RCC 7860 (cell line): ENCODE data around the gene PDXK.
A peak's percentile ranks its signal among the peaks of the same experiment; 100 is the strongest.
"Not testable (repeated sequence)": the region's sequence is repeated elsewhere in the genome, so short reads cannot be mapped to it uniquely, and the experiment has no call there.

Experiments used
- DNase-seq: peaks from one replicate; pipeline ENCODE4 v3.0.0-alpha.2; 2015; ENCODE audit warnings: low spot score
- FAIRE-seq: peaks from 2 replicates; lab custom pipeline; 2012; peaks lifted over from hg19 to GRCh38; lab: Jason Lieb, UNC

PDXK gene

DNA sequence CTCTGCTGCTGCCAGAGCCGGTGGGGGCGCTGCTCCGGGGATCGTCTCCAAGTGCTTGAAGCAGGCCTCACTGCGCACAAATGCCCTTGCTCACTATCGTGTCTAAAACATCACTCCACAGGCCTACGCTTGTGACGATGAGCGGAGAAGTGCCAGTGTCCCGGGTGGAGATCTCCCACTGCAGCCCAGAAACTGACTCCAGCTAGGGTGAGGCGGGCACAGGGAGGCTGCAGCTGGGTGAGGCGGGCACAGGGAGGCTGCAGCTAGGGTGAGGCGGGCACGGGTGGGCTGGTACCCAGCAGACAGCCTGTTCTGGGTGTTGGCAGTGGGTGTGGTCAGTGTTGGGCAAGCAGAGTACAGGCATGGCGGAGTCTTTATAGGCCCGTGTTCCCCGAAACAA, 22.7 kb upstream of the PDXK start:
- no peak for FAIRE-seq
- DNase-seq: no peak

DNA sequence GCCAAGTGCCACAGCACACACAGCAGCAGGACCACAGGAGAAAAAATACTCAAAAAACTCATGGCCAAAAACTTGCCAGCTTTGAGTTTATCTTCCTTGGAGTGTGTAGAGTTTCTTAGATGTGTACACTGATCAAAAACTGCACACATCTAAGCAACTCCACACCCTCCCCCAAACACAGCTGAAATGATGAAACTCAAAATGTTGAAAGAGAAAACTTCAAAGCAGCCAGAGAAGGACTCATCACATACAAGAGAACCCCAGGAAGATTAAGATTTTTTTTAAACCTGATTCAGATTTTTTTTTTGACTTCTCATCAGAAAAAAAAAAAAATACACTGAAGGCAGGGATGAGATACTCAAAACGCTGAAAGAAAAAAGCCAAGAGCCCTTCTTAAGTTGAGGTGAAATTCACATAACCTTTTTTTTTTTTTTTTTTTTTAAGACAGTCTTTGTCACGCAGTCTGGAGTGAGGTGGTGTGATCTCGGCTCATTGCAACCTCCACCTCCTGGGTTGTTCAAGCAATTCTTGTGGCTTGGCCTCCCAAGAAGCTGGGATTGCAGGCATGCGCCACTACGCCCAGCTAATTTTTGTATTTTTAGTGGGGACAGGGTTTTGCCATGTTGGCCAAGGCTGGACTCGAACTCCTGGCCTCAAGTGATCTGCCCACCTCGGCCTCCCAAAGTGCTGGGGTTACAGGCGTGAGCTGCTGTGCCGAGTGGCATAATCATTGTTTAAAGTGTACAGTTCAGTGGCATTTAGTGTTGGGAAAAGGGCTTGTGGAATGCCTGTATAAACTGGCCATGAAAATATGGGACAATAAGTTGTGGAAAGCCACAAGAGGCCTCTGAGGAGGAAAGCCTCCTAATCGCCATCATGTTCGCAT, 20.9 kb upstream of the PDXK start:
- FAIRE-seq (no peak), DNase-seq (no peak)

DNA sequence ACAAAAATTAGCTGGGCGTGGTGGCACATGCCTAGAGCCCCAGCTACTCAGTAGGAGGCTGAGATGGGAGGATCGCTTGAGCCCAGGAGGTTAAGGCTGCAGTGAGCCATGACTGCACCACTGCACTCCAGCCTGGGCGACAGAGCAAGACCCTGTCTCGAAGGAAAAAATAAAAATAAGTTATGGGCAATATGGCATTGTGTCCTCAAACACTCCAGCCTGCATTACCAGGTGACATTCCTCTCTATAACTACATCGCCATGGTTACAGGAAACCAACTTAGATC, 19.5 kb upstream of the PDXK start:
- not testable (repeated sequence) for FAIRE-seq, DNase-seq

DNA sequence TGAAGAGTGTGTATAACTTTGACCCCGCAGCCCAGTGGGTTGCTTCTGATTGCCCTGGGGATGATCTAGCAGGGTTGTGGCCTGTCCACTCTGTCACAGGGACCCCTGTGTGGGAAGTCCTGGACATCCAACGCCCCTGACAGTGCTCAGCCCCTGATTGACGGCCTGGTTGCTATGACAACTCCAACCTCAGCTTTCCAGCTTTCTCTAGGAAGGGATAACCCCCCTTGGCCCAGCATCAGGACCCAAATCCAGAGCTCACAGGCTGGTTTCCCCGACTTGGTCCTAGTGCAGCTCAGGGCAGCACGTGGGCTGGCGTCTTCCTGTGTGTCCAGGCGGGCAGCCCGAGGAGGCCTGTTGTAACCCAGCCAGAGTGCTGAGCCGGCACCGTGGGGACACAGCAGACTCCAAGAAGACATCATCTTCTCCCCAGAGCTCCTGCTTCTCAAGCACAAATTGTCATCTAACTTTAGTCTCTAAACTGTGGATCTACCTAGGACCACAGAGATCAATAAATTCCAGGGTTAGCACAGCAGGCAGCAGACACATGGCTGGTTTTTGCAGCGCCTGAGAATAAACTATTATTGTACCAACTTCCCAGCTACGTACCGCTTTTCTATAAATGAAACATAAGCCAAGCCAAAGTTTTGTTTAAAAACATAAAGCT, 18.9 kb upstream of the PDXK start:
- FAIRE-seq: no peak
- no peak for DNase-seq

DNA sequence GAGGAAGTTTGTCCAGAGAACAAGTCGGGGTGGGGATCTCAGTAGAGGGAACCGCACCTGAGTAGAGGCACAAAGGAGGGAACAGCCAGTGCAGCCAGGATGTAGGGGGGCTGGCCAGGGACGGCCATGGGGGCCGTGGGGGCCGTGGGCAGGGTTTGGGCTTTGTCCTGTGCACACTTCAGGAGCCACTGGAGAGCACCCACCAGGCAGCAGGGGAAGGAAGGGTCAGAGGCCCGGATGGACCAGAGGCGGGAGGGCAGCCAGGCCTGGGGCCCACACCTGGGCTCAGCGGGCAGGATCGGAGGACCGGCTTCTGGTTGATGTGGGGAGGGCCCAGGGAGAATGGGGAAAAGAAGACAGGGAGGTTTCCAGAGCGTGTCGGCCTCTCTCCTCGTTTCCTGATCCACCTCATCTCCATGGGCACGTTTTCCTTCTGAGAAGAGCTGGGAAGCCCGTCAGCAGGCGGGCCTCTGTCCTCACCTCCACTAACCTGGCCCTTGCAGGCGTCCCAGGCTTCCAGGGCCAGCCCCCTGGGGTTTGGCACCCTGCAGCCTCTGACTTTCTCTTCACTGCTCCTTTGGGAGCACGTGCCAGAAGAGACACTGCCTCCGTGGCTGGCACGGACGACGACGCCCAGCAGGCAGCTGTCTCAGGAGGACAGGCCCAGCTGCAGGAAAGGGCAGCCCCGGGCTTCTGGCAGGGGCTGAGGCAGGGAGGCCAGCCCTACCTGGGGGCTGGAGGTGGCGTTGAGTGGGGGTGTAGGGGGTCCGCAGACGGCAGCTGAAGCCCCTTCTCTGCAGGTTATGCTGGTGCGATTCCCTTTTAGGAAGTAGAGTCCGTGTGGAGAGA, 16.8 kb upstream of the PDXK start:
- FAIRE-seq: no peak
- no peak for DNase-seq

DNA sequence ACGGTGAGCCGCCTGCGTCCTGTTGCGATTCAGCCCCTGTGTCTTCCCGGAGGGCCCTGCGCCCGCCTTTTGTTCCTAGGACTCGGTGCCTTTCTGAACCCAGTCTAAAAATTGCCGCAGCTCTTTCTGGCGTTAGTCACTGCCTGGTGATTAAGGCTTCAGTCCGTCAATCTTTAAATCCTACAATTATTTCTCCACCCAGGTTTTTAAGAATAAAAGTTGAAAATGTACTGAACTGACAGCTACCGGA, 16.2 kb upstream of the PDXK start:
- DNase-seq (no peak), FAIRE-seq (no peak)

DNA sequence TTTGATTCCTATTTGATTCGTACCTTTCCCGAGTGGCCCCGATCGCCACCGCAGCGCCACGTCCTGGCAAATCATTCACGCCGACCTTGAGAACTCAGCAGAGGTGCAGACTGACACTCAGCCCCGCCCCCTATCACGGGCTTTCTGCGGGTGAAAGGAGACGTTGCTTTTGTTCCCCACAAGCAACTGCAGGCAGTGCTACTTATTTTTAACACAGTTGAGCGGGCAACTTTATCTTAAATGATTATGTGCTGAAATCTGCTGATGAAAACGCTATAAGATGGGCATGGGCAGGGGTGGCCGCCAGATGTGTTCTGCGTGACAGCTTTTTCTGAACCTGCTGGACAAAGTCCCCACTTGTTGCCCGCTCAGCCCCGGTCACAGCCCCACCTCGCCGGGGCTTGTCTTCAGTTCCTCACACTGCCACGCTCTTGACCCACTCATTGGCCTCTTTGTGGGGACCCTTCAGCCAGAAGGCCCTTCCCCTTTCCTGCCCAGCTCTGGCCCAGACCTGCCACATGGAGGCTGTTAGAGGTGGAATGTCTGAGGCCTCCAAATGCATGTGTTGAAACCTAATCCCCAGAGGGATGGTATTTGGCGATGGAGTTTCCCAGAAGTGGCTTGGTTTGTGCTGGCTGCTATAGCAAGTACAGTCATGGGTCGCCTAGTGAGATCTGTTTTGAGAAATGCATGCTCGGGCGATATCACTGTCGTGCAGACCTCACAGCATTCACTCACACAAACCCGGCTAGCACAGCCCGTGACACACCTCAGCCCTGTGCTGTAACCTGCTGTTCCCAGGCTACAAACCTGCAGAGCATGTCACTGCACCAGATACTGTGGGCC, 15.7 kb upstream of the PDXK start:
- no peak for FAIRE-seq

DNA sequence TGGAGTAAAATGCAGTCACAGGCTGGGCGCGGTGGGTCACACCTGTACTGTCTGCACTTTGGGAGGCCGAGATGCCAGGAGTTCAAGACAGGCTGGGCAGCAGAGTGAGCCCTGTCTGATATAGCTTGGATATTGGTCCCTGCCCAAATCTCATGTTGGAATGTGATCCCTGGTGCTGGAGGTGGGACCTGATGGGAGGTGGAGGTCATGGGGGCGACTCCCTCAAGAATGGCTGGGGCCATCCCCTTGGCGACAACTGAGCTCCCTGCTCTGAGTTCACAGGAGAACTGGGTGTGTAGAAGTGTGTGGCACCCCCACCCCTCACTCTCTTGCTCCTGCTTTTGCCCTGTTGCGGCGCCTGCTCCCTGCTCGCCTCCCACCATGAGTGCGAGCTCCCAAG, 11.5 kb upstream of the PDXK start:
- FAIRE-seq: no peak
- no peak for DNase-seq

More for the DNA sequence above, 15.7 kb upstream of the PDXK start:
- no peak for DNase-seq

DNA sequence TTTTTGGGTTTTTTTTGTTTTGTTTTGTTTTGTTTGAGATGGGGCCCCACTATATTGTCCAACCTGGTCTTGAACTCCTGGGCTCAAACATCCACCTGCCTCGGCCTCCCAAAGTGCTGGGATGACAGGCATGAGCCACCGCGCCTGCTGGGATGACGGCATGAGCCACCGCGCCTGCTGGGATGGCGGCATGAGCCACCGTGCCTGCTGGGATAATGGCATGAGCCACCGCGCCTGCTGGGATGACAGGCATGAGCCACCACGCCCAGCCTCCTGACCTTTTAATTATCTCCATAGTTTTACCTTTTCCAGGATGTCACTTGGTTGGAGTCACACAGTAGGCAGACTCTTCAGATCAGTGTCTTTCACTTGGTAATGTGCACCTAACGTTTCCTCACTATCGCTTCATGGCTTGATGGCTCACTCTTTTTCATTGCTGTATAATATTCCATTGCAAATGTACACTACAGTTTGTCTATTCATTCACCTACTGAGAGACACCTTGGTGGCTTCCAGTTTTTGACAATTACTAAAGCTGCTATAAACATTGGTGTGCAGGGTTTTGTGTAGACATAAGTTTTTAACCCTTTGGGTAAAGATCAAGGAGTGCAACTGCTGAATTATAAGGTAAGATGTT, 10.1 kb upstream of the PDXK start:
- DNase-seq (no peak), FAIRE-seq (no peak)

DNA sequence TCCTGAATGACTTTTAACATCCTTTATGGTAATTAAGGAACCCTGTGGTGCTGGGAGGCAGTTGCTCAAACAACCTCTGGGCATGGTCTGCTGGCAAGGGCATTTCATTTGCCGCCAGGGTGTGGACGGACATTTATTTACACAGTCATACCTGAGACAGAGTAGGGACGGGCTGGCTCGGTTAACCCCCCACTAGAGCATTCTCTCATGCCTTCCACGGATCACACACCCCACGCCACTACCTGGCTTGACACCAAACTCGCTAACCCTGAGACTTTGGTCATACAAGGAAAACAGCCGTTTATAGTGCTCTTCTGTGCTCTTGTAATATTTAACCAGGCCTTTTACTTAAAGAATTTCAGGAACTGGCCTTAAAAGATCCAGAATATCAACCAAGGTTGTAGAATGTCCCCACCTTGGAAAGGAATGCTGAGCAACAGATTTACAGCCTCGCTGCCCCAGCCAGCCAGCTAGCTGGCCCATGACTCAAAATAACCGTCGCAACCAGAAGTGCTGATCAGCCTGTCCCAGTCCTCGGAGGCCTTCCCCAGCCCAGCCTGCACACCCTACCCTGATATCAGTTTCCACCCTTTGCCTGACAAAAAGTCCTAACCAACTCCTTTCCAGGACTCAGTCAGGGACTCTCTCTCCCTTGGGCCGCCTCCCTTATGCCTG, 6.5 kb upstream of the PDXK start:
- FAIRE-seq (peak; percentile 97), DNase-seq (peak; percentile 97)

DNA sequence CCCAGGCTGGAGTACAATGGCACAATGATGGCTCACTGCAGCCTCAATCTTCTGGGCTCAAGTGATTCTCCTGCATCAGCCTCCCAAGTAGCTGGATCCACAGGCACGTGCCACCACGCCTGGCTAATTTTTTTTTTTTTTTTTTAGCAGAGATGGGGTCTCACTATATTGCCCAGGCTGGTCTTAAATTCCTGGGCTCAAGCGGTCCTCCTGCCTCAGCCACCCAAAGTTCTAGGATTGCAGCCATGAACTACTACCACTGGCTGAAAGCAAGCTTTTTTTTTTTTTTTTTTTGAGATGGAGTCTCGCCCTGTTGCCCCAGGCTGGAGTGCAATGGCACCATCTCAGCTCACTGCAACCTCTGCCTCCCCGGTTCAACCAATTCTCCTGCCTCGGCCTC, 5.8 kb upstream of the PDXK start:
- not testable (repeated sequence) for DNase-seq, FAIRE-seq

DNA sequence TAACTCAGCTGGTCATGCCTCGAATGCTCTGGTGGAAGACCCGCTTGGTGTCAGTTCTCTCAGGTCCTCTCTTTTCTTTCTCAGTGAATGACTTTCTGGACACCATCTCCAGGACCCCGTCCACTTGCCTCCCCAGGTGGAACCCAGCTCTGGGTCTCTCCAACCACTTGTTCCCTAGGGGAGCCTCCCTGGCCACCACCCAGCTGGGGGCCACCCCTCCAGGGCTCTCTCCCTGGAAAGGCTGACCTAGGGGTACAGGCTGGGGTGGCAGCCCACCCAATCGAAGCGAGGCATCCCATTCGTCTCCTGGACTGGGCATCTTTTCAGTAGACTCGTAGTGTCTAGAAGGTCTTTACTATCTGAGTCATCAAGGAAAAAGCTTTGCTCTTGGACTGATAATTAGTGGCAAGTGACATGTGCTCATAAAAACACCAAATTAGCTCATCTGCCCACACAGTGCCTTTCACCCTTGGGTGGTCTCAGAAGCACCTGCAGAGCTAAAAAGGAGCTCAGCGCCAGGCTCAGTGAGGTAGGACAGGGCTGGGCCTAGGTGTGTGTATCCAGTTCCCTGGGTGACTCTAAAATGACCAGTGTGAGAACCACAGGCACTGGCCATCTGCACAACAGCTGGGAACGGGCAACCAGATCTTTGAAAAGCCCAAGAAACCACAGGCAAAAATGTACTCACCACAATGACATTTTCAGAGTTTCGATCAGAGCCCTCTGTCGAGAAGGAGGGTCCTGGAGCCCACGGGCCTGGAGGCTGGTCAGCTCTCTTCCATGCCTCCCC, 2.4 kb upstream of the PDXK start:
- FAIRE-seq: no peak
- DNase-seq: peak; percentile 64

DNA sequence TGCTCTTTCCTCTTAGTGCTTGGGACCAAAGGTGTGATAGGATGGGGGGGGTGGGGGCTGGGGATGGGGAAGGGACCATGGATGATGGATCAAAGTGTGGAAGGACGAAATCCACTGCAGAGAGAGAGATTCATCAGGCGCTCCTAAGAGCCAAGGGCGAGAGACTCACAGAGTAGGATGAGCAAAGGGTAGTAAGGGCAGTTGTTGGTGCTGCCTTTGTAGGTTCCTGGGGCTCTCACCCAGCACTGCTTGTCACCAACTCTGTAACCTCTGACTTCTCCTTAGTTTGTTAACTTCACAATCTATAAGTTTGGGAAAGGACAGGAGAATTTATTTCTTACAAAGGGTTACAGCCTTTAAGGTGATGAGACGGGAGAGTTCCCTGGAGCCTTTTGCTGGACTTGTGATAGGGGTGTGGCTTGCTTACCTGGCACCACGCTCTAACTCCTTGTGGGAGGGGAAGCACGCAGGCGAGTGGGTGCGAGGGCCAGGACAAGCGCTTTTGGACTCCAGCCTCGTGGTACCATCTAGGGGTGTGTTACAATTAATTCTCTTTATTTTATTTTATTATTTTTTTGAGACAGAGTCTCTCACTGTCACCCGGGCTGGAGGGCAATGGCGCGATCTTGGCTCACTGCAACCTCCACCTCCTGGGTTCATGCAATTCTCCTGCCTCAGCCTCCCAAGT, 1.6 kb upstream of the PDXK start:
- no peak for DNase-seq
- no peak for FAIRE-seq

DNA sequence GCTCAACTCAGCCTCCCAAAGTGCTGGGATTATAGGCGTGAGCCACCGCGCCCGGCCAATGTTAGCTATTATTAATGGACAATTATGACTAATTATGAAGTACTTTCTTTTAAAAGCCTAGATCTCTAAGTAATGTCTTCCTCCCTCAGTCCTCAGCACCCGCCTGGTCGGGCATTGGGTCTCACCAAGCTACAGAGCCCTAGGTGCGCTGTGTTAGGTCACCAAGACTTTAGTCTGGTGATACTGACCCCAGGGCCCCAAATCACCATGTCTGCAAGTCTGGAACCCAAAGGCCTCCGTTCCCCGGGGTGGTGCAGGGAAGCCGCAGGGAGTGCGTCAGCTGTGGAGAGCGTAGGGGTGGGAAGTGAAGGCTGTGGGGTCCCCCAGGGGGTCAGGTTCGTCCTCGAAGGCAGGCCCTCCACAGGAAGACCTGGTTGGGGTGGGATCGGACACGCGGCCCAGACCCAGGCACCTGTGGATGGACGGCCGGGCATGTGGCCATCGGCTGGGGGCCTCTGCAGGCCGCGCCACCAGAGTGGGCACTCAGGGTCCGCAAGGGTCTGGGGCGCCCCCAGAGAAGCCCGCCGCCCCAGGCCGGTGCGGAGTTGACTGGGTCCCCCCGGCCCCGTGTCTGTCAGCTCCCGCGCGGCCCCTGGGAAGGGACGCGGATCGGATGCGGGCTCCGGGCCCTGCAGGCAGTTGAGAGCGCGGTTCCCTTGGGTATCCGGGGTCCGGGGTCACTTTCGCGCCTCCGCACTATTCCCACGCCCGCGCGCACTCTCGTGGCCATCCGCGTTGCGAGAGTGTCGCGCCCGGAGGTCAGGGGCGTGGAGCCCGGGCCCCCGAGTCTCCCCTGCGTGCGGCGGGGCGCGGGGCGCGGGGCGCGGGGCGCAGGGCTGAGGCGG, 710 bp upstream of the PDXK start:
- FAIRE-seq (no peak), DNase-seq (no peak)

DNA sequence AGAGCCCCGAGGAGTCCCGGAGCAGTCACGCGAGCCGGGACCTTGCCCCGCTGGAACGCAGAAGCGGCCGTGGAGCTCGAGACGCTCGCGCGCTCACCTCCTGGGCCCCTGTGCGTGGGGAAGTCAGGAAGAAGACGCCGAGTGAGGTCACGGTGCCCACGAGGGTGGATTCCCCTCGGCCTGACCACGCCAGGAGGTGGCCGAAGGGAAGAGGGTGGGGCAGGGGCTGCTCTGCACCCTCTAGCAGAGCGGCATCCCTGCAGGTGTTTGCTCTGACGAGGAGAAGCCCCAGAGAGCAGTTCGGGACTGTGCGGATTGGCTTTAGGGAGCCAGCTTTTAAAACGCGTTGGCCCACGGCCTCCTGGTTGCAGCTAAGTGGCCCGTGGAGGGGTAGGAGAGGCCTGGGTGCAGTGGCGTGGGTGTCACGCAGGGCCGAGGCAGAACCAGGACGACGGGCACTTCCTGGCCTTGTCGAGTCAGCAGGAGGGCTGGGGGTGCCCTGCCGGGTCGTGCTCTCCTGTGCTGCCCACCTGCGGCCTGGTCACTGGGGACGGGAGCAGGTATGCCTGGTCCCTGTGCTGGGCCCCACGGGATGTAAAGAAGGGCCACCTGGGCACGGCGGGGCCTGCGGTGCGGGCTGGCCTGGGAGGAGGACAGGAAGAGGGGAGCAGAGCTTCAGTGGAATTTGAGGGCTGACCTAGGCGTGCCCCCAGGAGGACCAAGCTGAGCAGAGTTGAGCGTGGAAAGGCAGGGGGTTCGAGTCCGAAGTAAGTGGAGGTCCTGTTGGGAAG, 1.0 kb downstream of the PDXK start:
- DNase-seq (no peak), FAIRE-seq (no peak)

DNA sequence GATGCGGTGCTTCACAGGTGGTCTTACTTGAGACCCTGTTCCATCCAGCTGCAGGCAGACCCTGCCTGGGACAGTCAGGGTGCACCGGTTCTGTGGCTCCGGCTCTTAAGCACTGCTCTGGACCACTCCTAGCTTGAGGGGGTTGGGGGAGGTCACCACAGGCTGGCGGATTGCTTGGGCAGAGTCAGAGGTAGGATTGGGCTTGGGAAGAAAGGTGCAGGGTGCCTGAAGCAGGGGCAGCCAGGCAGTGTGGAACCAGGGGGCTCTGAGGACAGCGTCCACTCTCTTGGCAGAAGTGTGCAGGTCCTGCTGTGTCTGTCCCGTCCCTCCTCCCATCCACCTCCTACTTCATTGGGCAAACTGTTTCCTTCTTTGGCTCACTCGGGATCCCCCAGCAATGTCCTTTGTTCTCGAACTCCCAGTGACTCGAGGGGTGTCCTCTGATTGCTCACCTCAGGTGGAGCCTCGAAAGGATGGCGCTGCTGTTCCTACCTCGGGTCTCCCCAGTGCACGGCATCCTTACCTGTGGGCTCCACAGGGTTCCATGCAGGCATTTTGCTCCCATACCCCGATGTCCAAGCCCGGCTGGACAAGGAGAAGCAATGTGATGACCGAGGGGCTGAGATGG, 1.7 kb downstream of the PDXK start:
- no peak for FAIRE-seq

More for the DNA sequence above, 1.7 kb downstream of the PDXK start:
- DNase-seq: no peak
